Loucy (cell line): ENCODE data around the gene SERTAD1.

Source experiments
- H2AFZ ChIP-seq: fragments of 200-600 bp; sonication (generic); 2 replicates; pipeline ENCODE4 v1.6.0; 2016; ENCODE audit warnings: antibody characterized with exemption, mild to moderate bottlenecking, low read length, moderate library complexity
- H3F3A ChIP-seq: fragments of 200-600 bp; 2 replicates; pipeline ENCODE4 v1.6.0; 2016; ENCODE audit warnings: antibody characterized with exemption, low read depth, mild to moderate bottlenecking
- H3K27me3 ChIP-seq: fragments of 200-600 bp; sonication (generic); 2 replicates; pipeline ENCODE4 v1.6.1; 2014; ENCODE audit warnings: low read length, mild to moderate bottlenecking; ENCODE audit not compliant: insufficient read depth, poor library complexity, severe bottlenecking
- H3K36me3 ChIP-seq: fragments of 200-600 bp; sonication (generic); 2 replicates; pipeline ENCODE4 v1.6.1; 2016; ENCODE audit warnings: low read length; ENCODE audit not compliant: insufficient read depth
- H3K4me1 ChIP-seq: fragments of 200-600 bp; sonication (generic); 2 replicates; pipeline ENCODE4 v1.5.1; 2014; ENCODE audit warnings: low read length, mild to moderate bottlenecking; ENCODE audit not compliant: insufficient read depth, poor library complexity, severe bottlenecking
- H3K4me2 ChIP-seq: fragments of 200-600 bp; sonication (generic); 2 replicates; pipeline ENCODE4 v1.6.0; 2014; ENCODE audit warnings: antibody characterized with exemption, low read length, low read depth, mild to moderate bottlenecking; ENCODE audit not compliant: poor library complexity, severe bottlenecking
- H3K4me3 ChIP-seq: fragments of 200-600 bp; sonication (generic); 2 replicates; pipeline ENCODE4 v1.5.1; 2014; ENCODE audit warnings: low read length, mild to moderate bottlenecking, mixed read lengths; ENCODE audit not compliant: poor library complexity, severe bottlenecking
- H3K79me2 ChIP-seq: fragments of 200-600 bp; sonication (generic); 2 replicates; pipeline ENCODE4 v1.6.1; 2014; ENCODE audit warnings: low read length; ENCODE audit not compliant: insufficient read depth
- H3K9ac ChIP-seq: fragments of 200-600 bp; sonication (generic); 2 replicates; pipeline ENCODE4 v1.6.0; 2014; ENCODE audit warnings: mild to moderate bottlenecking, low read depth, low read length, moderate library complexity; ENCODE audit not compliant: poor library complexity, severe bottlenecking
- H3K9me2 ChIP-seq: fragments of 200-600 bp; sonication (generic); replicated peaks from 2 replicates; pipeline ENCODE4 v1.6.1; 2016; ENCODE audit warnings: low read depth, low read length, mixed read lengths
- H3K9me3 ChIP-seq: fragments of 200-600 bp; sonication (generic); 2 replicates; pipeline ENCODE4 v1.6.1; 2014; ENCODE audit warnings: mild to moderate bottlenecking, antibody characterized with exemption, low read length, low read depth; ENCODE audit not compliant: insufficient read depth
- H4K20me1 ChIP-seq: fragments of 200-600 bp; sonication (generic); 2 replicates; pipeline ENCODE4 v1.6.0; 2014; ENCODE audit warnings: antibody characterized with exemption, low read length, mild to moderate bottlenecking; ENCODE audit not compliant: insufficient read depth, poor library complexity, severe bottlenecking
- CTCF ChIP-seq: fragments of 200-600 bp; sonication (generic); conservative IDR thresholded peaks from 2 replicates; pipeline ENCODE4 v1.5.1; 2014; ENCODE audit warnings: mild to moderate bottlenecking, antibody characterized with exemption, low read length
- EZH2phosphoT487 ChIP-seq: fragments of 200-600 bp; IDR thresholded peaks from 2 replicates; pipeline ENCODE4 v1.6.1; 2018; ENCODE audit warnings: antibody characterized with exemption, mild to moderate bottlenecking, moderate library complexity, borderline replicate concordance

SERTAD1 gene

GRCh38 chr19:40374084-40374483 lies 51.7 kb downstream of the SERTAD1 start:
- no peak for TF ChIP-seq CTCF
- TF ChIP-seq EZH2phosphoT487, result no peak
- Histone ChIP-seq H3K9me2 (no peaks in the 10 kb centered on the region), H3K79me2 (no peaks in the 10 kb centered on the region), H3K36me3 (no peaks in the 10 kb centered on the region), H3K4me1 (peaks cover 4% of the 10 kb centered on the region), H3K9me3 (no peaks in the 10 kb centered on the region), H2AFZ (no peak overlapping the region), H3F3A (no peaks in the 10 kb centered on the region), H3K27me3 (no peaks in the 10 kb centered on the region), H3K4me3 (no peak overlapping the region), H3K4me2 (no peak overlapping the region), H4K20me1 (no peaks in the 10 kb centered on the region), H3K9ac (no peak overlapping the region)

- Histone ChIP-seq H3K4me2 (no peak overlapping the region), H3K4me1 (peaks cover 4% of the 10 kb centered on the region), H3K4me3 (no peak overlapping the region), H3K9ac (no peak overlapping the region), H3K27me3 (no peaks in the 10 kb centered on the region), H2AFZ (no peak overlapping the region), H4K20me1 (no peaks in the 10 kb centered on the region), H3K9me3 (no peaks in the 10 kb centered on the region), H3K9me2 (no peaks in the 10 kb centered on the region), H3K36me3 (no peaks in the 10 kb centered on the region), H3K79me2 (no peaks in the 10 kb centered on the region), H3F3A (no peaks in the 10 kb centered on the region)
- TF ChIP-seq EZH2phosphoT487, result no peak
- no peak for TF ChIP-seq CTCF
Measured at GRCh38 chr19:40371802-40372122, 54.0 kb downstream of the SERTAD1 start.
